NCI-H510A treated with DMSO at 0.1 percent for 48 hours (cell line): ENCODE measurements around the gene SLC44A3.

ENCODE experiments used
- DNase-seq: peaks from one replicate; lab custom pipeline; 2025; lab: John Stamatoyannopoulos, UW

Gene SLC44A3

GRCh38 chr1:94873520-94874351 lies 53.6 kb downstream of the SLC44A3 start:
- DNase-seq = peak; percentile 56

- DNase-seq = no peak
Observed at GRCh38 chr1:94874423-94874822, 54.3 kb downstream of the SLC44A3 start.

GRCh38 chr1:94875794-94876193 lies 55.6 kb downstream of the SLC44A3 start:
- DNase-seq = no peak

DNA sequence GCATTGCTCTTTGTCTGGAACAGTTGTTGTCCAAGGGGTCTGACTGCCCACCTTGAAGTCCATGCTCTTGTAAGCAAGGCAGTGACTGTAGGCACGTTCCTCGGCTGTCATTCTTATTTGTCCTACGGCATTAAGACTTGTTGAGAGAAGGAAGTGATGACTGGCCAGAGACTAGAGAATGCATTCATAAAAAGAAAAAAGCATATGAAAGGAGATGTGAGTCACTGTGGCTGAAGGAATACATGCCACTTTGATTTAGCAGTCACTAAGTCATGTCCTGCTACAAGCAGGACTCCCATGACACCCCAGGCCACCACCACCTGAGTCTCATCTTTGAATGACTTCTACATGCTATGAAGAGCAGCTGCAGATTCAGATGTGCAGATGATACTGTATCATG lies 56.2 kb downstream of the SLC44A3 start:
- no peak for DNase-seq

GRCh38 chr1:94878329-94878728 lies 58.2 kb downstream of the SLC44A3 start:
- no peak for DNase-seq

DNA sequence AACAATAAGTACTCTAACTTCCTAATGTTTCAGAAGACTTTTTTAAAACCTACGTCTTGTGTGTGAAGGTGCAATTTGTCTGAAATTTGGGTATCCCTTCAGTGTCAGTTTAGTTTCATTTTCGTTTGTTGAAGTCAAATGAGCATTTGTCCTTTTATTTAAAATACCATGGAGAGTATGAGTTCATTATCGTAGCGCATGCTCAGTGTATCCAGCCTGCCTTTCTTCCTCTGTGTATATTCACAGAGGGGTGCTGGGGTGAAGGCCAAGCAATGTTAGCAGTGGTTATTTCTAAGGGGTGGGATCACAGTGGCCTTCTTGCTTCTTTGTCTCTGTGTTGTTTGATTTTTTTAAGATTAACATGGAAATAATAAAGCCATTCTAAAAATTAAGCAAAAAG lies 63.5 kb downstream of the SLC44A3 start:
- DNase-seq = no peak

- DNase-seq = no peak
Observed at GRCh38 chr1:94884106-94884505, 63.9 kb downstream of the SLC44A3 start.

DNA sequence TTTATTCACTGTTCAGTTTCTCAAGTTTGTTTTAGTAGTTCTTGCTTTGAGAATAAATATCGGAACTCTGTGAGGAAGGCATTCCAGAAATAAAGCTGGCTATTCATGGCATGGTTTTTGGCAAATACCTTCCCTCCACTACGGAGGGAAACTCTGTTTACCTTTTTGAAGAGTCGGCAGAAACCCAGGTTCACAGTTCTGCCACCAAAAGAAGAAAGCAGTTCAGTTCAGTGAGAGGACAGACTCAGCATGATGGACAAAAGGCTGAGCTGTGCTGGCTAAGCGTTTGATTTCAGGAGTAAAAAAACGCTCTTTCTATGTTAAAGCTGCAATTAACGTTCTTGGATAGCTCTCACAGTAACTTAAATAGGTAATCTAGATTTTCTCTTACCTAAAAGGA lies 64.3 kb downstream of the SLC44A3 start:
- no peak for DNase-seq

DNA sequence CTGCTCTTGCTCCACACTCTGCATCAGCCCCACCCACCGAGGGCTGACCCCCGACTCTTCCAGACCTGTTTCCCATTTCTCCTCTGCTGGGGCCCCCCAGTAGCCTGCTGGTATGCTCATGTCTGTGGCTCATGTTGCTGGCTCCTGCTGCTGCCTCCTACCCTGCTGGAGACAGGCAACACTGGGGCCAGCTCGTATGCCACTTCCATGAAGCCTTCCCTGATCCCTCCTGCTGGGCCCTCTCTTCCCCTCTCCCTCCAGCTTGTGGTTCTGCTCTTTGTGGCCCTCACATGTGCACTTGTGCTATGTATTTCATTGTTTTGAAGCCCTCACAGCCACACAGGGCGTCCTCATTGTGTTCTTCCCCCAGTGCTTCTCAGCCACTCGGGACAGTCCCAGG lies 66.2 kb downstream of the SLC44A3 start:
- DNase-seq = no peak

DNA sequence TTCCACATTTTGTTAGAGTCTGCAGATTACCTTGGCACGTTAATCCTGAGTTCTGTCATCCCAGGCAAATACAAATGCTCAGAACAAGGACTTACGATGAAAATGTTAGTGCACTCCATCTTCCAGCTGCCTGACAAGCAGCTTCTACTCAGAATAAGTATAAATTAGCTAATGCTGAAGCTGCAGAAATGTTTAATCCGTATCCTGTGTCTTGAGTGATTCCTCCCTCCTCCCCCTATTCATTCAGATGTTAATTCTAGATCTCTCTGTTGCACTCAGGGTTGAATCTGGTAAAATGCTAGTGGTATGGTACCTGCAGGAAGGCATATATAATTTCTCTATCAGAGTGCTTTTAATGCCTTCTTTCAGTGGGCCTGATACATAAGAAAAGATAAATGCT lies 66.9 kb downstream of the SLC44A3 start:
- no peak for DNase-seq

DNA sequence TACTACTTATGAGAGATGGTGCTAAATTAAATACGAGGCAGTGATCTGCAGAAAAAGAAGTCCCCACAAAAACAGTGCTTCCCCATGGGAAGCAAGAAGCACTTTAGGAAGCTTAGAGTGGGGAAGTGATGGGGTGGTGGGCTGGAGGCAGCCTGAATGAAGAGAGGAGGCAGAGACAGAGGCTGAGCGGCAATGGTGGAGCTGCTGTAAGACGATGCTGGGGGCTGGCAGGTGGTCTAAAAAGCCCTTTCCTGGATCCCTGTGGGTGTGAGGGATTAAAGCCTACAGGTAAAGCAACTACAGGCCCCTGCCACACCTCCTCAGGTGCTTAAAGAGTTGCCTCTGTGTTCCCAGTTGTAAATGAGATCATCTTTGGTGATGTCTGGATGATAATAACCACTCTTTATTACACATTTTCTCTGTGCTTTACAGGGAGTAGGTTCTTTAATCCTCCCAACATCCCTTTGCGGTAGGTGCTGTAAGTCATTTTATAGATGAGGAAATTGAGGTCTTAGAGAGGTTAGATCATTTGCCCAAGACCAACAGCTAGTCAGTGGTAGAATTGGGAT lies 67.5 kb downstream of the SLC44A3 start:
- DNase-seq = no peak

GRCh38 chr1:94888201-94888600 lies 68.0 kb downstream of the SLC44A3 start:
- no peak for DNase-seq

DNA sequence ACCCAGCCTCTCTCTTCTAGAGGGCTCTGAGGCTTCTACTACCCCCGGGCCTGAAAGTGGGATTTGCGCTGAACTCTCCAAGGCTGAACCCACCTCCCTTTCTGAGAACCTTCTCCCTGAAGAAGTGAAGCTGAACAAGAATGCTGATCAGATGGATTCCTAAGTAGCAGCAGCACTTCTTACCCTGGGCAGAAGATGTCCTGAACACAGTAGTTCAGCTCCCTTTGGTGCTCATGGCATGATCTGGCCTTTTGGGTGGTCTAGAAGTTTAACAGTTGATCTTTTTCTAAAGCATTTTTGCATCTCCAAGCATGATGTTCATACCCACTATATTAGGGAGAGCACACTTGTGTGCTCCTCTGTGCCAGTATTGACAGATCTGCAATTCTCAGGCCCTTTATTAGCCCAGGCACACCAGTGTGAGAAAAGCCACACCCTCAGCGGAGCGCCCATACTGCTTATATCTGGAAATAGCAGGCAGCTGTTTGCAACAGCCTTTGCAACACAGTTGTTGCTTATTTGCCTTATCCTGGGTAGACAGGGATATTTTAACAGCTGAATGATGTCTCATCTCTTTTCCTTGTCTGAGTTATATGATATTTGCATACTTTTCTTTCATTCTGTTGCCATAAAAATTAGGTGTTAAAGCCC lies 72.6 kb downstream of the SLC44A3 start:
- no peak for DNase-seq

- DNase-seq = no peak
Observed at GRCh38 chr1:94894630-94895029, 74.5 kb downstream of the SLC44A3 start.

- no peak for DNase-seq
Observed at GRCh38 chr1:94895518-94895917, 75.4 kb downstream of the SLC44A3 start.

DNA sequence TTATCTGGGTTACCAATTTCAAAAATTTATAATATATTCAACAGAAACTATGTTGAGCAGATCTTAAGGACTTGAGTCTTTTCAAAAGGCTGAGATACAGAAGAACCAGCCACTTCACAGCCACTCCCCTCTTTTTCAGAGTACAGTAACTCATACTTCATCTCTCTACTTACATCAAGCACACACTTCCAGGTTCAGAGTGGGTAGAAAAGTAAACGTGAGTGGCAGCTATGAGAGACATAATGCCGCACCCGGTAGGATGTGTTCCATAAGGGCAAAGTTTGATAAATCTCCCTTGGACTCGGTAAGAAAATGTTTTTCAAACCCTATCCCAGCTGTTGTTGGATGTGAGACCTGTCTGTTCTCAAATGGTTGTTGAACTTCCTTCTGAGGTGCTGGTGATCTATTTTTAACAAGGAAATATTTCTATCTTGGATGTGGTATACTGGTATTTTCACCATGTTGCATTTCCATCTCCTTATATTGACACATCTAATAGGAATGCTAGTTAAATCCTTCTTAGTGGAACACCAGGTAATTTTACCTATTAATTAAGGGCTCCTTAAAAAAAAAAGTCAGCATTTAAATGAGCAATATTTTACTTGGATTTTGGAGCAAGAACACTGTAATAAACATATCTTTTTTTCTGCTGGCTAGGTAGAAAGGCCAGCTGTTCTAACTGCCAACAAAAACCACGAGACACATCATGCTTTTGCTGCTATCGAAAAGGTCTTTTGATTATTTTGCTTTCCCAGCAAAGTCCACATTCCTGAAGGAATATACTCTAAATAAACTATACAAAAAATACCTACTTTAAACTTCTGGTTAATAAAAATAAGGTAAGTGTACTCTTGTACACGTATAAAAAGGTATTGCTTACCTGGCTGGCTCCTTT lies 78.6 kb downstream of the SLC44A3 start:
- peak; percentile 29 for DNase-seq

GRCh38 chr1:94899756-94900155 lies 79.6 kb downstream of the SLC44A3 start:
- no peak for DNase-seq

- no peak for DNase-seq
Observed at GRCh38 chr1:94901841-94902240, 81.7 kb downstream of the SLC44A3 start.

GRCh38 chr1:94903280-94904009 lies 83.3 kb downstream of the SLC44A3 start:
- no peak for DNase-seq

GRCh38 chr1:94905207-94905606 lies 85.0 kb downstream of the SLC44A3 start:
- DNase-seq = no peak

DNA sequence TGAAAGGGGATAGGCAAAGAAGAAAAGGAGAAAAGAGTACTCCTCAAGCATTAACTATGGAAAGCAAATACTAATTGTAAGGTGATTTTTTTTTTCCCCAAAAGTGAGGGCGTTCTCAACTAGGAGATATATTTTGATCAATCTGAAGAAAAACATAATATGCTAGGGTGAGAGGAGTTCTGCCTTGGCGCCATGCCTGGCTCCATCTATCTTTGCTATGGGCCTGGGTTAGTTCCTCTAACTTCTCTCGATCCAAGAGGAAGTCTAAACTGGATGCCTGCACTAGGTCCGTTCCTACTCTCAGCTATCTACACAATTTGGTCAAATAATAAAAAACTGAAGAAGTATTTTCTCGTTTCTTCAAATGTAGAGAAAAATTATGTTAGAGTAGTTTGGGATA lies 86.2 kb downstream of the SLC44A3 start:
- DNase-seq = no peak

DNA sequence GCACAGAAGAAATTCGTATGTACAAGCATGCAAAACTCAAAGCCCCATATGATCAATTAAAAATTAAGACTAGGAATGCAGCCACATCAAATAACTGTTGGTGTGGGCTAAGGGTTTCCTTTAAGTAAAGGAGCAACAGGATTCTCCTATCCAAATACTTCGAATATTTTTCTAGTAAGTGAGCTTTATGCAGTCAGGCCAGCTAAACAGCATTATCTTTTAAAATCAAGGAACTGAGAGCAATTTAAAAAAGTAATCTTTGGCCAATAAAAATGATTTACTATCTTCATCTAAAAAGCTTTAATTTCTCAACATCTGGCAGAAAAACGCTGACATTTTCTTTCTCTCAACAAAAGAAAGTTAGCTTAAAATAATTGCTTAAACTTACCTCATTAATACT lies 87.0 kb downstream of the SLC44A3 start:
- no peak for DNase-seq
